ENCODE data around the gene ADAM12.

DNA sequence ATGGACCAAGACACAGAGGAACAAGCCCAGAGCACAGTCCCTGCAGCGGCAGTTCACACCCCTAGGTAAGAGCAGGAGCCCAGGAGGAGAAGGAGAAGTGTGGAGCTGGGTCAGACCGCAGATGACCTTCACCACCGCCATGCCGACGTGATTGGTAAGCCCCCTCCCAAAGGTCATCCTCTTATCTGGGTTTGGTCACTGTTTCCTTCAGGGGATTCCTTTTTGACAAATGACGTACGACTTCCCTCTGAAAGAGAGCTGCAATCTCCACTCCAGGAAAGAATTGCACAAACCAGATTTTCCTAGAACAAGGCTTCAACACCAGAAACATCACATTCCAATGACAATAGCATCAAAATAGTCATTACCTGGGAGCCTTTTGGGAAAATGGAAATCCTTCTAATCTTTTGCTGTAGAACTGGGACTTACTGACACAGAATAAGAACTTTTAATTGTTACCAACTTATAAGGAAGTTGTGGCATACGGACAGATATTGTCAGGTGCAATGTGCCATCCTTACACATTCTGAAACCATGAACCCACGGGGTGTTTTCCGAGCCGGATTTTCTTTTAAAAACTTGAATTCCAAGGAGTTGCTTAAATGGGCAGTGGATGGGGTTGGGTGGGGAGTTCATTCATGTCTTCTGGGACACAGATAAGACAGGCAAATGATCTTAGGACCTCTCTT lies 20.8 kb upstream of the ADAM12 start:
- no peak for TF ChIP-seq SUZ12 (IDR thresholded peaks at IDR 0.05; ENCODE audit: extremely low read depth, insufficient read depth, insufficient read length)
- TF ChIP-seq YY1 (IDR thresholded peaks at IDR 0.05; ENCODE audit: insufficient read depth, insufficient read length), result no peak
- no peak for TF ChIP-seq ZNF274 (IDR thresholded peaks at IDR 0.05; ENCODE audit: low read depth, low read length)

All from NT2/D1 (cell line).